Retinal pigment epithelial cell (primary cell): ENCODE results near the gene PIH1D1.
A peak's percentile ranks its signal among the peaks of the same experiment; 100 is the strongest.

Experiments
- DNase-seq: peaks from one replicate; pipeline ENCODE4 v3.0.0-alpha.2; 2010; ENCODE audit warnings: low read depth
- H3K4me3 ChIP-seq: 2 replicates; pipeline ENCODE4 v1.5.1; 2011; ENCODE audit warnings: mild to moderate bottlenecking, low read length, control low read depth, moderate library complexity
- TF ChIP-seq, protein P1 (sequence below): conservative IDR thresholded peaks from 2 replicates; pipeline ENCODE4 v1.5.1; 2011; ENCODE audit warnings: low read depth, low read length, control low read depth, inconsistent platforms

The PIH1D1 gene

DNA sequence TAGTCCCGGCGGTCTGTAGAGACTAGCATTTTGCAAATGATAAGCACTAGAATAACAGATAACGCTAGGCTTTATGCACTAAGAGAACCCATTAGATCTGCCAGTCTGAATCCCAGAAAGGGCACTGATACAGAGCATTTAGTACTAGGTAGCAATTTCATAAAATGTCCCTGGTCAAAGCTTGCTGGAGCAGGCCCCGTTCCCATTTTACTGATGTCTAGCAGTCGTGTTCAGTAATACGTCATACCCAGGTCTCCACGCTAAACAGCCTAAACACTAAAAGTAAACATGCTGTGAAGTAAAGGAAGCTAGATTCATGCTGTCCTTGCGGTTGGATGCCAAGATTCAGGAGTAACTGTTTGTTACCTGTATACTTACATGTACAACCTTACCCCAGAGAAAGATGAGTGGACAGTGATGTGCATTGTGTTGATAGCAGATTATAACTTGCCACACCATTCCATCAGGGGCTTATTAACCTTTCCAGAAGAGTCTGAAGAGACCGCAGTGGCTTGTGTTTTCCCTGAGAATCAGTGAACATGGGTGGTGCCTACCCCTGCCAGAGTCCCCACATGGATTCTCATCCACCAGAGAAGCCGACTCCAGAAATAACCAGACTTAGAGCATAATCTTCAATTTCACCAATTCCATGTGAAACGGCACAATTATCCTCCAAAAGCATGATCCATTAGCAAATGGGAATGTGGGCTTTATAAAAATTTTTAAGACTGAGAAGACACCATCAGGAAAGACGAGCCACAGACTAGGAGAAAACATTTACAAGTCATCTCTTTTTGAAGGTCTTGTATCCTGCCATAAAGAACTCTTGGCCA lies 41.2 kb upstream of the PIH1D1 start:
- no peak overlapping the region for H3K4me3 ChIP-seq
- TF ChIP-seq, protein P1, sequence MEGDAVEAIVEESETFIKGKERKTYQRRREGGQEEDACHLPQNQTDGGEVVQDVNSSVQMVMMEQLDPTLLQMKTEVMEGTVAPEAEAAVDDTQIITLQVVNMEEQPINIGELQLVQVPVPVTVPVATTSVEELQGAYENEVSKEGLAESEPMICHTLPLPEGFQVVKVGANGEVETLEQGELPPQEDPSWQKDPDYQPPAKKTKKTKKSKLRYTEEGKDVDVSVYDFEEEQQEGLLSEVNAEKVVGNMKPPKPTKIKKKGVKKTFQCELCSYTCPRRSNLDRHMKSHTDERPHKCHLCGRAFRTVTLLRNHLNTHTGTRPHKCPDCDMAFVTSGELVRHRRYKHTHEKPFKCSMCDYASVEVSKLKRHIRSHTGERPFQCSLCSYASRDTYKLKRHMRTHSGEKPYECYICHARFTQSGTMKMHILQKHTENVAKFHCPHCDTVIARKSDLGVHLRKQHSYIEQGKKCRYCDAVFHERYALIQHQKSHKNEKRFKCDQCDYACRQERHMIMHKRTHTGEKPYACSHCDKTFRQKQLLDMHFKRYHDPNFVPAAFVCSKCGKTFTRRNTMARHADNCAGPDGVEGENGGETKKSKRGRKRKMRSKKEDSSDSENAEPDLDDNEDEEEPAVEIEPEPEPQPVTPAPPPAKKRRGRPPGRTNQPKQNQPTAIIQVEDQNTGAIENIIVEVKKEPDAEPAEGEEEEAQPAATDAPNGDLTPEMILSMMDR = no peak
- DNase-seq = no peak

DNA sequence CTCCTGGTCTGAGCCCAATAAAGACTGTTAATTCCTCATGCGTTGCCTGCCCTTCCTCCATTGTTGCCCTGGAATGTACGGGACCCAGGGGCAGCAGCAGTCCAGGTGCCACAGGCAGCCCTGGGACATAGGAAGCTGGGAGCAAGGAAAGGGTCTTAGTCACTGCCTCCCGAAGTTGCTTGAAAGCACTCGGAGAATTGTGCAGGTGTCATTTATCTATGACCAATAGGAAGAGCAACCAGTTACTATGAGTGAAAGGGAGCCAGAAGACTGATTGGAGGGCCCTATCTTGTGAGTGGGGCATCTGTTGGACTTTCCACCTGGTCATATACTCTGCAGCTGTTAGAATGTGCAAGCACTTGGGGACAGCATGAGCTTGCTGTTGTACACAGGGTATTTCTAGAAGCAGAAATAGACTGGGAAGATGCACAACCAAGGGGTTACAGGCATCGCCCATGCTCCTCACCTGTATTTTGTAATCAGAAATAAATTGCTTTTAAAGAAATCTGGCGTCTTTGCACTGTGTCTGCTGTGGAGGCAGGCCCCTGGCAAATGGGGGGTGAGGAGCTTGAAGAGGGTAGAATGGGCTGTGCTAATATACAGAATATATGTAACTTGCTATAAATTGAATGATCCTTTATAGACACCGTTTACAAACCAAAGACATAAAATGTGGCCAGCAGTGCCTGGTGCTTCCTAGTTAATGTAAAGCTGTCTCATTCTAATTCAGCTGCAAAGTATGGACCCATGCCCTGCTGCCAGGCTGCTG lies 40.4 kb upstream of the PIH1D1 start:
- TF ChIP-seq, protein P1 = no peak
- no peak overlapping the region for H3K4me3 ChIP-seq
- no peak for DNase-seq

DNA sequence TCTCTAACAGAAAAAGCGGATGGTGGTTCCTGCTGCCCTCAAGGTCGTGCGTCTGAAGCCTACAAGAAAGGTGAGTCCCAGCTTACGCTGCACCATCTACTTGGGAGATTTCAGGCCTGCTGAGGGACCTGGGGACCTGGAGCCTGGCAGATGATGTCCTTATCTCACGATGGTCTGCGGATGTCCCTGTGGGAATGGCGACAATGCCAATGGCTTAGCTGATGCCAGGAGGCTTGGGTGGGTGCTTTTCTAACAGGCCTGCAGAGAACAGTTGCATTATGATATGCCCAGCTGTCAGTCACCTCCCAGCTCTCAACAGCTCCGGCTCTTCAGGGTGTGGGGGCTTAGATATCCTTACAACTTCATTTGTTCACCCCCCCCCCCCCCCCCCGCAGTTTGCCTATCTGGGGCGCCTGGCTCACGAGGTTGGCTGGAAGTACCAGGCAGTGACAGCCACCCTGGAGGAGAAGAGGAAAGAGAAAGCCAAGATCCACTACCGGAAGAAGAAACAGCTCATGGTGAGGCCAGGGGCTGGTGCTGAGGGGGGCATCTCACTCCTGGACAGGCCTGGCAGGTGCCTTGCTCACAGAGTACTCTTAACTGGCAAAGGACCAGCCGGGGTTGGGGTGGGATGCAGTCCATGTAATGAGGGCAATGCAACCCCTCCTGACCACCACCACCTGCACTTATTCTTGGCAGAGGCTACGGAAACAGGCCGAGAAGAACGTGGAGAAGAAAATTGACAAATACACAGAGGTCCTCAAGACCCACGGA lies 39.6 kb upstream of the PIH1D1 start:
- no peak for DNase-seq
- H3K4me3 ChIP-seq = no peak overlapping the region
- TF ChIP-seq, protein P1 = no peak

DNA sequence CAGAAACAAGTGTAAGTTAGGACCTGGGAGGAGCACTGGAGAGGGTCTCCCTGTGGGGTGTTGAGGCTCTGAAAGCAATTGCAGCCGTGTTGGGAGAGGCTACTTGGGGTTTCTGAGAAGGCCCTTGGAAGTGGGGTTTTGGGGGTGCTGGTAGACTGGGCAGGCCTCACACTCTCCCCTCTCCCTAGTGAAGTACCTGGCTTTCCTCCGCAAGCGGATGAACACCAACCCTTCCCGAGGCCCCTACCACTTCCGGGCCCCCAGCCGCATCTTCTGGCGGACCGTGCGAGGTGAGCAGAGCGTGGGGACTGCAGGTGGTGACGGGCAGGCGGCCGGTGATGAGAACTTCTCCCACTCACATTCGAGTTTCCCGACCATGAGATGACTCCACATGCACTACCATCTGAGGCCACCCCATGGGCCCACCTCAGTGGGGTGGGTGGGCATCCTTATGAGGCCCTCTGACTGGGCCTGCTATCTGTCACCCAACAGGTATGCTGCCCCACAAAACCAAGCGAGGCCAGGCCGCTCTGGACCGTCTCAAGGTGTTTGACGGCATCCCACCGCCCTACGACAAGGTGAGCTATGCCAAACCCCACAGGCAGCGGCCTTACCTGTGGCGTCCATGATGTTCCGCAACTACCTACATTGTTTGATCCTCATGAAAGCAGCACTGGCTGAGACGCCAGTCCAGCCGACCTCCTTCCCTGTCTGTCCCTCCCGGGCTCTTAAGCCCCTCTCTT lies 38.8 kb upstream of the PIH1D1 start:
- TF ChIP-seq, protein P1 = no peak
- peak overlapping the region; percentile 100 for H3K4me3 ChIP-seq
- DNase-seq = no peak

DNA sequence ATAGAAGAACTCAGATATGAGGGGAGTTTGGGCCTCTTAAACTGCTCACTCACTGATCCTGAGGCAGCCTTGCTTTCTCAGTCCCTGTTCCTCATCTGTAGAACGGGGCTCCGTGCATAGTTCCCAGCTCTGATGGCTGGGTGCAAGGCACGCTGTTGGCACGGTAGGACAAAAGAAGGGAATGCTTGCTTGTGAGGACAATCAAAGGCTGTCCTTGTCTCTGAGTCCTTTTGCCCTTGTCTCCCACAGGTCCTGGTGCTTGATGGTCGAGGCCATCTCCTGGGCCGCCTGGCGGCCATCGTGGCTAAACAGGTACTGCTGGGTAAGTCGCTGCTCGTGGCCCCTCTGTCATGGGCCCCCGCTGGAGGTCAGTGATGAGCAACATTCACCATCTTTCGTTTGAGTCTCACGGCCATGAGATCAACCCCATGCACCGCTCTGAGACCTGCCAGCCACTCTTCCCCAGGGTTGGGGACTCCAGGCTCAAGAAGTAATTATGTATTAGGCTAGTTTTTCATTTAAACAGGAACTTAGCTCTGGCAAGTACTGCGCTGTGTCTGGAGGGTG lies 38.1 kb upstream of the PIH1D1 start:
- DNase-seq = no peak
- TF ChIP-seq, protein P1 = no peak
- peak overlapping the region; percentile 100 for H3K4me3 ChIP-seq

DNA sequence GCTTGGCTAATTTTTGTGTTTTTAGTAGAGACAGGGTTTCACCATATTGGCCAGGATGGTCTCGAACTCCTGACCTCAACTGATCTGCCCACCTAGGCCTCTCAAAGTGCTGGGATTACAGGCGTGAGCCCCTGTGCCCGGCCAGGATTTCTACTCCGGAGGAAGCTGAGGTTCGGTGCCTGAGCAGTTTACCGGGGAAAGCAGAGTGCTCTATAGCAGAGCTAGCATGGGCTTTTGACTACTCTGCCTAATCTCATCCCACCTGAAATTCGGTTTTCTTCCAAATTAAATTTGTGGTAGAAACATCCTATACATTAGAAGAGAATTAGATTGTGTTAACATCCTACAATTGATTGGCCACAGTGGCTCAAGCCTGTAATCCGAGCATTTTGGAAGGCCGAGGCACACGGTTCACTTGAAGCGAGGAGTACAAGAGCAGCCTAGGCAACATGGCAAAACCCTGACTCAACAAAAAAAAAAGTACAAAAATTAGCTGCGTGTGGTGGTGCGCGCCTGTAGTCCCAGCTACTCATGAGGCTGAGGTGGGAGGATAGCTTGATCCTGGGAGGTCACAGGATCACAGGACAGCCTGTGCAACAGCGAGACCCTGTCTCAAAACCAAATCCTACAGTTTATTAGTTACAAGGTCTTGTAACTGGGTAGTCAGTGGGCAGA lies 37.4 kb upstream of the PIH1D1 start:
- no peak for DNase-seq
- H3K4me3 ChIP-seq = peak overlapping the region; percentile 100
- TF ChIP-seq, protein P1 = no peak
